ENCODE results near the gene SGMS2.
"Not testable (repeated sequence)": the region's sequence is repeated elsewhere in the genome, so short reads cannot be mapped to it uniquely, and the experiment has no call there.

Gene SGMS2

DNA sequence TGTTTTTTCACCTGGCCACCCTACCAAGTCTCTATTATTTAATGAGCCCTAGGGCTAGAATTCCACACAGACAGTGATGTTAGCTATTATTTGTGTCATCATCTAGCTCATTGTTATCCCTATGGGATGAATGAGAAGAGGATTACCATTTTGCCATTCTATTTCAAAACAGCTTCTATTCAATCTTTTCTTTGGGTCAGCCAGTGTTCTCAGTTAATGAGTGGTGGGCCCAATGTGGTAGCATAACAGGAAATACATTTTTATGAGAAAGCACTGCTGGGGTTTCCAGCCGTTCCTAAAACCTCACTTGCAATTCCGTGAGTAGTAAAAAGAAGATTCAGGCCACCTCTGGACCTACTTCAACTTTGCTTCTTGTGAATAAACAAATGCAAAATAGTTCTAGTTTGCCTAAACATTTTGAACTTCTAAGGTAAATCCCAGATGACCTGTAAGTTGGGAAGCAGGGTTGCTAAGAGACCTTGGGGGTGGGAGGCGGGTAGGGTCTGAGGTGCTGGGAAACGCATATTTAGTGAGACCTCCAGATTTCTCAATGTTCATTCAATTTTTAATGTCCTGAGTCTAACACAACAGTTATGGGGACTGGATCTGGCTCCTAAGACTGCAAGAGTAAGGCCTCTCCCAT is 81.8 kb downstream of the SGMS2 start:
- no peak for DNase-seq (ENCODE audit: extremely low read depth in 1 of 2, low read depth in 1 of 2)

DNA sequence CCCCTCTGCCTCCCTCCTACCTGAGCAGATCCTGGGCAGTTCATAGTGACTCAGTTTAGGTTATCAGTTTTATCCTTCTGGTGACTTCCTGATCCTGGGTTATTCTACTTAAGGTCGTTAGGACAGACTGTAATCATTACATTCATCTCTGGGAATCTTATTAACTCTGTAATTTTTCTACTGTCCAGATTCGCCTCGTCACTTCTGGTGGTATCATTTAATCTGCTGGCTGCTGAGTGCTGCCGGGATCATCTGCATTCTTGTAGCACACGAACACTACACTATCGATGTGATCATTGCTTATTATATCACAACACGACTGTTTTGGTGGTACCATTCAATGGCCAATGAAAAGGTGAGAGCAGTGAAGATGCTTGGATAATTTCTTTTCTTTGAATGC is 83.6 kb downstream of the SGMS2 start:
- DNase-seq (ENCODE audit: extremely low read depth in 1 of 2, low read depth in 1 of 2), result no peak

DNA sequence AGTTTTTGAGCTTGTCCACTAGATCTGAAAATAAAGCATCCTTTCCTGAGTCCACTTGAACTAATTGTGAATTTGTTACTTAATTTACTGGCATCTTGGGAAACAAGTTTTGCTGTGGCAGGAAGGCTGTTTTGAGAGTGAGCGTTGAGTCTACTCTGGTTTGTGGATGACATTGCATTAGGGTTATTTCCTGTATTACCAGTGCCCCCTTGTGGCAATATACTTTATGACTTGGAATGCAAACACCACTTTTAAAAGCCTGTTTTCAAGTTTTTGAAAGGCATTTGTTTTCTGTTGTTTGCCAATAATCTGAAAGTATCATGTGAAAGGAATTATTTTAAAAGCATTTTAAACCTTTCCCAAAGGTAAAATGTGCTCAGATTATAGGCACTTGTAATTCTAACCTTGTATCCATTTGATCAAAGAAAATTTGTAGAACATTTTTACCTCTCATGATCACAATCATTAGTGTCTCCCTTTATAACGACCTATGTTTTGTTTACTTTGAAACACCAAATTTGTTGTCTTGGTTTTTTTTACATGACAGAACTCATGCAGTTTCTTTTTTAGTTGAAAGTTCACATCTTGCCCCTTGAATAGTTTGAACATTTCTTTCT is 88.7 kb downstream of the SGMS2 start:
- no peak for DNase-seq (ENCODE audit: extremely low read depth in 1 of 2, low read depth in 1 of 2)

DNA sequence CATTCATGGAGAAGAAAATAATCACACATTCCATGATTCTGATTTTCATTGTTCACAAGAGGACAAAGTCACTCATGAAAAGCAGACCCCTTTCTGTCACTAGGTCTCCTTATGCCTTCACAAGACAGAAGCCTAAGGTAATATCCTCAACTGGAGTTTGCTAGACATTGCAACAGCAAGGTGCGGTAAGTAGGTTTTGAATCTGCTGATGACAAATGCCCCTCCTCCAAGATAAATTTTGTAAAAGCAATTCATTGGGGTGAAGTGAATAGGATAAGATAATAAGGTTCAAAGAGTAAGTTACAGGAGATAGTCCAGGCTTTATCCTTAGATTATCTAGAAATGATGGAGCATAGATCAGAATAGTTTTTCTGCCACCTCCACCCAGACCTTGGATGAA is 90.5 kb downstream of the SGMS2 start:
- no peak for DNase-seq (ENCODE audit: extremely low read depth in 1 of 2, low read depth in 1 of 2)

DNA sequence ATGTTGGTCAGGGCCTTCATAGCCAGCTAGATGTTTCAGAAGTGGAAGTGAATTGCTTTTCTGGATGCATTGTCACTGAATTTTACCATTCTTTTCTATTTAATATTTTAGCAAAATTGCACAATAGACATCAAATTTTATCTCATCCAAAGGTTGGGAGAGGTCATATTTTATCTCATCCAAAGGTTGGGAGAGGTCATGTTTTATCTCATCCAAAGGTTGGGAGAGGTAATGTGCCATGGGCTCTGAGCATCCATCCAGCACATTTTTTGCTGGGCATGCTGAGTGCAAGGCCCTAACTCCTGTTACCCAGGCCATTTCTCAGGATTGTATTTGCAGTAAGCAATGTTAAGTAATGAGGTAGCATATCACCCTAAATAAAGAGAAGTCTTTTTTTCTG is 91.9 kb downstream of the SGMS2 start:
- no peak for DNase-seq (ENCODE audit: extremely low read depth in 1 of 2, low read depth in 1 of 2)

DNA sequence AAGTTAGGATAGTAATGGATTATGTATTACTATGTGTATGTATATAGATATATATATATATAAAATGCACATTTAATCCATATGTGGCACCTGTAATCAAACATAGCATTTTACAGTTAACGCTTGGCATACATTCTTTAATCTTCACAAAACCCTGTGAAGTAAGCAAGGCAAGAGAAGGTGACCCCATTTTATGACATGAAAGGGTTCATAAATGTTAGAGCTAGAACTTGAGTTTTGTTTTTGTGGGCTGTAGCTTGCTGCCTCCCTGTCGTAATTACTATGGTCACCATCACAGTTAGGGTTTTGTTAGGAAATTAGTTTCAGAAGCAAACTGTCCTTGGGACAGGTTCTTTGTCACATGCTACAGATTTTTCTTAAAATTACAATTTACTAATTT is 92.8 kb downstream of the SGMS2 start:
- DNase-seq (ENCODE audit: extremely low read depth in 1 of 2, low read depth in 1 of 2), result no peak

DNA sequence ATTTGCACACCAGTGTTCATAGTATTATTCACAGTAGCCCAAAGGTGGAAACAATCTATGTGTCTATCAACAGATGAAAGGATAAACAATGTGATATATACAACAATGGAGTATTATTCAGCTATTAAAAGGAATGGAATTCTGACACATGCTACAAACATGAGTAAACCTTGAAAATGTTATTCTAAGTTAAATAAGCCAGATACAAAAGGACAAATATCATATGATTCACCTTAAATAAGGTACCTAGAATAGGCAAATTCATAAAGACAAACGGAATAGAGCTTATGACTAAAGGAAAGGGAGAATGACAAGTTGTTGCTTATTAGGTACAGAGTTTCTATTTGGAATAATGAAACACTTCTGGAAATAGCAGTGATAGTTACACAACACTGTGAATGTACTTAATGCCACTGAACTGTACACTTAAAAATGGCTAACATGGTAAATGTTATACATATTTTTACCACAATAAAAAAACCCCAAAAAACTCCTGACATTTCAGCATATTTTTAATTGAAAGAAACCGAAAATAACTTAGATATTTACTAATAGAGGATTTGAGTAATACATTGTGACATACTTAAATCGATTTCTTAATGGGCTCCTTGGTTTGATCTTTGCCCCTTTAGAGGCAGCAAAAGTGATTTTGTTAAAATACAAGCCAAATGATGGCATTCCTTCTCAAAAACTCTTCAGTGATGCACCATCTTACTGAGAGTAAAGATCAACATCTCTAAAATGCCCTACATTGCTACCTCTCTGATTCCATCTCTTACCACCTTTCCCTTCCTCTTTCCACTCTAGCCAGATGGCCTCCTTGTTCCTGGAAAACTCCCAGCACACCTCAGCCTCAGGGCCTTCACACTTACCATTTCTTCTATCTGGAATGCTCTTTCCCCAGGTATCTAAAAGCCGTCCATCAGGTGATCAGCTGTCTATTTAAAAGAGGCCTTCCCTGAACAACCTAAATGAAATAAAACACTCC is 98.0 kb downstream of the SGMS2 start:
- no peak for DNase-seq (ENCODE audit: extremely low read depth in 1 of 2, low read depth in 1 of 2)

DNA sequence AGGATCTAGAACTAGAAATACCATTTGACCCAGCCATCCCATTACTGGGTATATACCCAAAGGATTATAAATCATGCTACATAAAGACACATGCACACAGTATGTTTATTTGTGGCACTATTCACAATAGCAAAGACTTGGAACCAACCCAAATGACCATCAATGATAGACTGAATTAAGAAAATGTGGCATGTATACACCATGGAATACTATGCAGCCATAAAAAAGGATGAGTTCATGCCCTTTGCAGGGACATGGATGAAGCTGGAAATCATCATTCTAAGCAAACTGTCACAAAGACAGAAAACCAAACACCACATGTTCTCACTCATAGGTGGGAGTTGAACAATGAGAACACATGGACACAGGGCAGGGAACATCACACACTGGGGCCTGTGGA is 101.0 kb downstream of the SGMS2 start:
- DNase-seq (ENCODE audit: extremely low read depth in 1 of 2, low read depth in 1 of 2), result not testable (repeated sequence)

DNA sequence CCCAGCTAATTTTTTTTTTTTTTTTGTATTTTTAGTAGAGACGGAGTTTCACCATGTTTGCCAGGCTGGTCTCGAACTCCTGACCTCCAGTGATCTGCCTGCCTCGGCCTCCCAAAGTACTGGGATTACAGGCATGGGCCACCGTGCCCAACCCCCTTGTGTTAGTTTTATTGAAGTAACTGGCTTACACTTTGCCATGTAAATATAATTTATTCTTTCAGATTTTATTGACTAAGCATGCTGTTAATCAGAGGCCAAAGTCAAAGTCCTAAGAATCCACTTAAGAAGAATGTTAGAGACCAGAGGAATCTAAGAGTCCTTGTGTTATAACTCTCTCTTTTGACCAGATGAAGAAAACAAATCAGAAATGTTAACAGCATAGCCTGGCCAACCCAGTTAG is 102.1 kb downstream of the SGMS2 start:
- DNase-seq (ENCODE audit: extremely low read depth in 1 of 2, low read depth in 1 of 2), result not testable (repeated sequence)

DNA sequence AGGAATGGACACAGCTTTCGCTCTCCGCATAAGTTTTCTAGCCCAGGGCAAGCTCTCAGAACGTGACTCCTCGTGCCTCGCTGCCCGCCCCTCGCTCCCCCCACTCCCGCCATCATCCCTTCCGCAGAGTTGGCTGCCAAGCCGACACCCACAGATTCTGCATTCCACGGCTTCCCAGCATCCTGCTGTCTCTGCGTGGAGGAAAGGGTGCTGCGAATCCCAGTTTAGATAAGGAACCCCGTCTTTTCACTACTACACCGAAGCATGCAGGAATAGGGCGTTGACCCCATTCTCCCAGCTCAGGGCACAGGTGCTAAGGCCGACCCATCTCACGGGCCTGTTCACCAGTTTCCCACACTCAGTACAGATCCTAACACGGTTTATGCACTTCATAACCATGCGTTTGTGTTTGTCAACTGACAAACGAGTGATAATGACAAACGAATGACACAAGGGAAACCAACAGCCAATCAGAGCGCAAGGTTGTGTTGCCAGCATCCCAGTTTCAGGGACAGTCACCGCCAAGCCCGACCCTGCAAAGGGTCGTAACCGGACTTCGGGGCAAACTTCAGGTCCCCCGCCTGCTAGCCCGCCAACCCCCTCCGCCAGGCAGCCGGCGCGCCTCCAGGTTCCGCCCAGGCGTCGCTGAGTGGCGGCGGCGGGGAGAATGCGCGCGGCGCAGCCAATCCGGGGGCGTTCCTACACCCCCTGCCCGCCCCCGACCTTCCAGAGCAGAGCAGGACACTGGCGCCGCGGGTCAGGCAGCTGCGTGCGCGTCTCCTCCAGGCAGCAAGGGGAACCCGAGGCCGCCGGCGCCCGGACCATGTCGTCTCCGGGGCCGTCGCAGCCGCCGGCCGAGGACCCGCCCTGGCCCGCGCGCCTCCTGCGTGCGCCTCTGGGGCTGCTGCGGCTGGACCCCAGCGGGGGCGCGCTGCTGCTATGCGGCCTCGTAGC is 106.4 kb downstream of the SGMS2 start, which contains the start of gene CYP2U1:
Gene CYP2U1 (plus strand): TSS at position 729 of the 954 bp plus-strand sequence. CDS start 95 bp downstream, at position 824.
- DNase-seq (ENCODE audit: extremely low read depth in 1 of 2, low read depth in 1 of 2), result peak; percentile 49 to 72

DNA sequence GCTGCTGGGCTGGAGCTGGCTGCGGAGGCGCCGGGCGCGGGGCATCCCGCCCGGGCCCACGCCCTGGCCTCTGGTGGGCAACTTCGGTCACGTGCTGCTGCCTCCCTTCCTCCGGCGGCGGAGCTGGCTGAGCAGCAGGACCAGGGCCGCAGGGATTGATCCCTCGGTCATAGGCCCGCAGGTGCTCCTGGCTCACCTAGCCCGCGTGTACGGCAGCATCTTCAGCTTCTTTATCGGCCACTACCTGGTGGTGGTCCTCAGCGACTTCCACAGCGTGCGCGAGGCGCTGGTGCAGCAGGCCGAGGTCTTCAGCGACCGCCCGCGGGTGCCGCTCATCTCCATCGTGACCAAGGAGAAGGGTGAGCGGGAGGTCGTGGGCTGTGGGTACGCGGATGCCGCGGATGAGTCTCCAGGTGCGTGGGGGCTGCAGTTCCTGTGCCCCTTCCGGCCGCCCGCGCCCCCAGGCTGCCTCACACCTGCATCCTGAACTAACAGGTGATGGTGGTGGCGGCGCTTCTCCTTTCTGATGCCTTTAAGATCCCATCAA is 107.1 kb downstream of the SGMS2 start:
- no peak for DNase-seq (ENCODE audit: extremely low read depth in 1 of 2, low read depth in 1 of 2)

DNA sequence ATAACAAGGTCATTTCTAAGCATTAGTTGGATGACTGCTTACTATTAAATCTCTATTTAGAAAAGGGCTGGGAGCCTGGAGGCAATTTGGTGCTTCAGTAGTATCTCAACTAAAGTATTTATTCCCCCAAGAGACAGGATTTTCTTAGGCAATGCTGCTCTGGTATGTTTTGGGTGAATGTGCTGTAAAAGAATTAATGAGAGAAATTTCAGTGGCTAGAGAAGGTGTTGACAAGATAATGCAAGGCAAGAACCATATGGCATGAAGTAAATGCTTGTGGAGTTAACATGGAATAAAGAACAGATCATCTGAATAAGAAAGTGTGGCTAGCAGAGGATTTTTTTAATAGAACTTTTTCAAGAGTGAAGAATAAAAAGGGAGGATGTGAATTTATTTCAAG is 110.5 kb downstream of the SGMS2 start:
- DNase-seq (ENCODE audit: extremely low read depth in 1 of 2, low read depth in 1 of 2), result no peak

DNA sequence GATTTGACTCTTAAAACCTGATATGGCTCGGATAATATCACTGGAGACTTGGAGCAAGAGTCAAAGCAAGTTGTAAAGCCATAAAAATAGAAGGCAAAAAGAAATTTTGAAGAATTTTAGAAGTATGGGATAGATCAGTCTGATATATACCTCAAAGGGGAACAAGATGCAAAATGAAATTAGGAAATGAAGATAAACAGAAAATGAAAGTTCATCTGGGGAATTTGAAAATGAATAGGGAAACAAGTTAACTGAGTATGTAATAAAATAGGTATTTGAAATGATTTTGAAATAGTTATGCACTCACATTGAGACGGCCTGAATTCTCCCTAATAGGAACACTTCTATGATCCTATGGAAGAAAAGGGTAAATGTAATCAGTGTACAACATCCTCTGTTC is 112.3 kb downstream of the SGMS2 start:
- no peak for DNase-seq (ENCODE audit: extremely low read depth in 1 of 2, low read depth in 1 of 2)

DNA sequence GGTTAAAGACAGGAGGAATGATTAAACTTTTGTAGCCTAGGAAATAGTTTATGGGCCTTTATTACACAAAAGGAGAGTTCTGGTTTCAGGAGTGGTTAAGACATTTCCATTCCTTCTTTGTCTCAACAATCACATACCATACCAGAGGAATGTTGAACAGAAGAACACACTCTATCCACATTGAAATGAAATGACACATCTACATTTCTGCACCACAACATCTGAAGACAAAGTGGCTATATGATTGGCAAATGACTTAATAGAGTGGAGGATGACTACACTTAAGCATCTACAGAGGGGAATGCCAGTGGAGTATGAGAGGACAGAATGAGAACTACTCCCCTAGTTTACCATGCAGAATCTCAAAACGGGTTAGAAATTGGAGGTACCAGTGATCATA is 114.6 kb downstream of the SGMS2 start:
- no peak for DNase-seq (ENCODE audit: extremely low read depth in 1 of 2, low read depth in 1 of 2)

DNA sequence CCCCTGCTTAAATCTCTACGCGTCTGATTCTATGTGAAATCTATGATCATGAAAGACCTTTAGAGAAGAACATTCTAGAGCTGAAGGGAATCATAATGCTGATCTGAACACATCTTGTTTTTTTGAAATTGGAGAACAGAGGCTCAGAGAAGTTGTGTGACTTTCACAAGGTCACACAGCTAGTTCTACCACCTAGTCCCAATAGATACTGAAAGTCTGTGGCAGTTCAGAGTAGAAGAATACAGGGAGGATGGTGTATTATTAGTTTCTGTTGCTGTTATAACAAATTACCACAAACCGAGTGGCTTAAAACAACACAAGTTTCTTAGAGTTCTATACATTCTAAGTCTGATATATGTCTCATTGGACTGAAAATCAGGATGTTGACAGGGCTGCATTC is 121.1 kb downstream of the SGMS2 start:
- DNase-seq (ENCODE audit: extremely low read depth in 1 of 2, low read depth in 1 of 2), result no peak

DNA sequence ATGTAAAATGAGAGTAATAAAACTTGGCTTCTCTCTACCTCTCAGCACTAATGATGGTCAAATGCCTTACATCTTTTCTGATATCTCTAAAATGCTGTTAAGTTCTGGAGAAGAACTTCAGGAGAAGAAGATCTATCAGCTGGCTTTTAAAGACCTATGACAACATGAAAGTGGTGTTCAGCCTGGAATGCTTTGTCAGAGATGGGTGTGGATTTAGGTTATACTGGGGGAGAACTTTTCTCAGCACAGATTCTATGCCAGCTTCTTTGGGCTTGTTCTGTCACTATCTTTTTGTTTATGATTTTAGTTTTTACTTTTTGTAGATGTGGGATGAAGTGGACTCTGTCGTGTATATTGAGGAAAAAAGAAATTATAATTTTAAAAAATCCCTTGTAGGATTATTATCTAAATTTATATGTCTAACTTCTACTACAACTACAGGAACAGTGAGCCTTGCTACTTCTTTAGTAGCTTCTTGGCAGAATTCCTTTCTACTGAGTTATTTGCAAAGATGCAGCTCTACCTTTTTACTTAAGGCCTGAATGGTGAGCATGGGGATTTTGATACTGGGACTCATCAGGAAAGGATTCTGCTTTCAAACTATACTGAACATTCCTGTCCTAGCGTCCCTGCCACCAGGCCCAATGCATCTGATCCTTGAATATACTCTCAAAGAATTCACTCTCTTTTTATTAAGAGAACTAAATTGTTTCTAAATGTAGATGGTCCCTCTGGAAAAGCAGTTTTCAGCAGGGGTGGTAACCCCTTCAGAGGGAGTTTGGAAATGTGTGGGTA is 126.2 kb downstream of the SGMS2 start:
- DNase-seq (ENCODE audit: extremely low read depth in 1 of 2, low read depth in 1 of 2), result no peak

DNA sequence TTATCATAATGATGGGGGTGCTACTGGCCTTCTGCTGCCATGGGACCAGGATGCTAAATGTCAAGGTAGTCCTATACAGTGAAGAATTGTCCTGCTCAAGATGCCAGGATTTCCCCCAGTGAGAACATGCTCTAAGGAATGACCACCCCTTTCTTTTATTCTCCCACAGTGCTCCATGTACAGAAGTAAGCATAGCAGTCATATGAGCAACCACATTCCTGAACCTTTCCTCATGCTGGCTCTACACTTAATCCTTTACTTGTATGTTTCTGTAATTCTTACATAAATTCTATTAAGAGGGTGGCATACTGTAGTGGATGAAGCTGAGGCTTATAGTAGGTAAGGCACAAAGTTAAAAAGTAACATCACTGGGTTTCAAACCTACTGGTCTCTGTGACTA is 126.8 kb downstream of the SGMS2 start:
- DNase-seq (ENCODE audit: extremely low read depth in 1 of 2, low read depth in 1 of 2), result no peak

DNA sequence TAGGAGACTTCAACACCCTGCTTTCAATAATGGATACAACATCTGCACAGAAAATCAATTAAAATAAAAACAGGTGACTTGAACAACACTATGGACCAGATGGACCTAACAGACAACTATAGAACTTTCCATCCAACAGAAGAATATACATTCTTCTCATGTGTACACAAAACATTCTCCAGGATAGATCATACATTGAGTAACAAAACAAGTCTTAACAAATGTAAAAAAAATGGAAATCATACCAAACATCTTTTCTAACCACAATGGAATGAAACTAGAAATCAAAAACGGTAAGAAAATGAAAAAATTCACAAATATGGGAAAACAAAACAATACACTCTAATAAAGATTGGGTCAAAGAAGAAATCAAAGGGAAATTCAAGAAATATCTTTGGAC is 131.3 kb downstream of the SGMS2 start:
- no peak for DNase-seq (ENCODE audit: extremely low read depth in 1 of 2, low read depth in 1 of 2)
